Keratinocyte (primary cell): Measurements from ENCODE around the gene KLHL22.

Experiments
- EZH2 ChIP-seq: IDR thresholded peaks from one replicate; pipeline ENCODE4 v1.6.1; 2012; ENCODE audit warnings: inconsistent platforms, mild to moderate bottlenecking, low read length, moderate library complexity
- TF ChIP-seq, protein P1 (sequence below), 3 experiments: IDR thresholded peaks in 1 of 3; conservative IDR thresholded peaks in 1 of 3; optimal IDR thresholded peaks in 1 of 3; 2 replicates in 2 of 3; 3 replicates in 1 of 3; pipeline versions ENCODE3 to v1.5.1; 2011; ENCODE audit warnings: low read length in 3 of 3, mild to moderate bottlenecking in 3 of 3, moderate library complexity in 2 of 3, control low read depth in 1 of 3, inconsistent platforms in 1 of 3; ENCODE audit not compliant: insufficient read depth in 2 of 3; ENCODE audit errors: extremely low read depth in 1 of 3

DNA sequence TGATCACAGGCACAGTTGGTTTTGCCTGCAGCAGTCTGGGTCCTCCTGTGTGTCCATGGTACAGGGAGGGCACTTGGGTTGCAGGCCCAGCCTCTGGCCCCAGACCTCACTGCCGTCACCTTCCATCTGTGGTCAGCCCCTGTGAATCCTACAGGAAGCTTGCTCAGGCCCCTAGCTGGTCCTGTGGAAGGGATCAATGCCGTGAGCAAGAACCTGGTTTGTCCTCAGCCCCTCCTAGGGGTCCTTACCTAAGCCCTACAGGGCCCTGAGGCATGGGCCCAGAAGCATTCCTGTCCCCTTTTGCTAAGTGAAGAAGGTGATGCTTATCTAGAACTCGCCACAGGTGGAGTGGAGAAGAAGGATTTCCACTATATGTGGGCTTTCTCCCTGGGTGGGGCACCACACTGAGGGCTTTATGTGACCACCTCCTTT is 41.7 kb upstream of the KLHL22 start:
- TF ChIP-seq, protein P1, sequence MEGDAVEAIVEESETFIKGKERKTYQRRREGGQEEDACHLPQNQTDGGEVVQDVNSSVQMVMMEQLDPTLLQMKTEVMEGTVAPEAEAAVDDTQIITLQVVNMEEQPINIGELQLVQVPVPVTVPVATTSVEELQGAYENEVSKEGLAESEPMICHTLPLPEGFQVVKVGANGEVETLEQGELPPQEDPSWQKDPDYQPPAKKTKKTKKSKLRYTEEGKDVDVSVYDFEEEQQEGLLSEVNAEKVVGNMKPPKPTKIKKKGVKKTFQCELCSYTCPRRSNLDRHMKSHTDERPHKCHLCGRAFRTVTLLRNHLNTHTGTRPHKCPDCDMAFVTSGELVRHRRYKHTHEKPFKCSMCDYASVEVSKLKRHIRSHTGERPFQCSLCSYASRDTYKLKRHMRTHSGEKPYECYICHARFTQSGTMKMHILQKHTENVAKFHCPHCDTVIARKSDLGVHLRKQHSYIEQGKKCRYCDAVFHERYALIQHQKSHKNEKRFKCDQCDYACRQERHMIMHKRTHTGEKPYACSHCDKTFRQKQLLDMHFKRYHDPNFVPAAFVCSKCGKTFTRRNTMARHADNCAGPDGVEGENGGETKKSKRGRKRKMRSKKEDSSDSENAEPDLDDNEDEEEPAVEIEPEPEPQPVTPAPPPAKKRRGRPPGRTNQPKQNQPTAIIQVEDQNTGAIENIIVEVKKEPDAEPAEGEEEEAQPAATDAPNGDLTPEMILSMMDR (optimal IDR thresholded peaks at IDR 0.05 in 1 of 3, IDR thresholded peaks at IDR 0.05 in 1 of 3, conservative IDR thresholded peaks at IDR 0.05 in 1 of 3; ENCODE audit: extremely low read depth in 1 of 3, insufficient read depth in 2 of 3, low read length in 3 of 3) = no peak
- no peak for TF ChIP-seq EZH2
